ENCODE data around the gene EMX1.

The EMX1 gene

GRCh38 chr2:72926368-72926767 lies 9.0 kb downstream of the EMX1 start:
- DNase-seq = no peak

DNA sequence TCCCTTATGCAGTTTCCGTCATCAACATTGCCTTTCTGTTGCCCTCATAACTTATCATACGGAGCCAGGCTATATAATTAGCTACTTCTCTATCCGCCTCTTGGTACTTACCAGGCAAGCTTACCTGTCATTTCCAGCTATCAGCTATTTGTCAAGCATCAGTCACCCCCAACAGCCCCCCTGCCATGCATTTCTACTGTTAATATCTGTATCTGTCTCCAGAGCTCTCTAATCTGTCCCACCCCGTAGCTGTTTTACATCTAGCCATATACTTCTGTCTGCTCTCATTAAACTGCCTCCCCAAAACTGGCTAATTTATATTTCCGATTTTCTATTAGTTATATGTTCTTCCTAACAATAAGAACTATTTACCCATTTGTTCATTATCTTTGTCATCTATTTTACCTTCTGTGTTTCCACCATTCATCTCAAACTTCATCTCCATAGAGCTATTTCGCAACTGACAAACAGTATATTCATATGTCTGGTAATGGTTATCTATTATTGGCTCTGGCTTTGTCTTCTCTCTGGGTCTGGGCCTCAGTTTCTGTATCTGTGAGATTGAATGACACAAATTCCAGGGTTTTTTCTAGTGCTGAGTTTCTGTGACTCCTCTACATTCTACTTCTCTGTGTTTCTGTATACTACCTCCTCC lies 9.6 kb downstream of the EMX1 start:
- DNase-seq = no peak

GRCh38 chr2:72927619-72928550 lies 10.6 kb downstream of the EMX1 start:
- no peak for DNase-seq

DNA sequence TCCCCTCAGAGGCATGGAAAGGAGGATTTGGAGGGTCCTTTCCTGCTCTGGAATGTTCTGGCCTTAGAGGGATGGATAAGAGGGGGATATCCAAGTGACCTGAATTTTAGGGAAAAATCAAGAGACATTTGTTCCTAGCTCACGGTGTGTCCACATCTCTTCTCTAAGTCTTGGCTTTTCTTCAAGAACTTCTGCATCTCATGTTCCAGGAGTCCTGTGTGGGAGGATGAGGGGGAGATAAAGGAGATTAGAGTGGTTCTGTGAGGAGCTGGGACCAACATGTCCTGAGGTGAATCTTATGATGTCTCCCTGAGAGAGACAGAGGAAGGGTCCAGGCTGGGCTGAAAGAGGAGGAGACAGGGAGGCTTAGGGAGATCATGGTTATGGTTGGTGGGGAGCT lies 11.7 kb downstream of the EMX1 start:
- no peak for DNase-seq

GRCh38 chr2:72931280-72931910 lies 14.1 kb downstream of the EMX1 start:
- DNase-seq = no peak

- no peak for DNase-seq
Observed at GRCh38 chr2:72932045-72932740, 14.9 kb downstream of the EMX1 start.

DNA sequence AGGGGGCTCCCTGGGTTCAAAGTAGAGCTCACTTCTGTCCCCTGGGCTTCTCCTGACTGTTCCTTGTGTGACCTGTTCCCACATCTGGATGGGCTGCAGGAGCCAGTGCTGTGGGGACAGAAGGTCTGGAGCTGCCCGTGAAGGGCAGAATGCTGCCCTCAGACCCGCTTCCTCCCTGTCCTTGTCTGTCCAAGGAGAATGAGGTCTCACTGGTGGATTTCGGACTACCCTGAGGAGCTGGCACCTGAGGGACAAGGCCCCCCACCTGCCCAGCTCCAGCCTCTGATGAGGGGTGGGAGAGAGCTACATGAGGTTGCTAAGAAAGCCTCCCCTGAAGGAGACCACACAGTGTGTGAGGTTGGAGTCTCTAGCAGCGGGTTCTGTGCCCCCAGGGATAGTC lies 15.5 kb downstream of the EMX1 start:
- no peak for DNase-seq

DNA sequence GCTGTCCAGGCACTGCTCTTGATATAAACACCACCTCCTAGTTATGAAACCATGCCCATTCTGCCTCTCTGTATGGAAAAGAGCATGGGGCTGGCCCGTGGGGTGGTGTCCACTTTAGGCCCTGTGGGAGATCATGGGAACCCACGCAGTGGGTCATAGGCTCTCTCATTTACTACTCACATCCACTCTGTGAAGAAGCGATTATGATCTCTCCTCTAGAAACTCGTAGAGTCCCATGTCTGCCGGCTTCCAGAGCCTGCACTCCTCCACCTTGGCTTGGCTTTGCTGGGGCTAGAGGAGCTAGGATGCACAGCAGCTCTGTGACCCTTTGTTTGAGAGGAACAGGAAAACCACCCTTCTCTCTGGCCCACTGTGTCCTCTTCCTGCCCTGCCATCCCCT lies 15.9 kb downstream of the EMX1 start:
- DNase-seq = no peak

GRCh38 chr2:72933646-72934151 lies 16.4 kb downstream of the EMX1 start:
- no peak for DNase-seq

GRCh38 chr2:72934683-72935610 lies 17.6 kb downstream of the EMX1 start:
- no peak for DNase-seq

GRCh38 chr2:72935611-72935957 lies 18.3 kb downstream of the EMX1 start:
- DNase-seq = no peak

DNA sequence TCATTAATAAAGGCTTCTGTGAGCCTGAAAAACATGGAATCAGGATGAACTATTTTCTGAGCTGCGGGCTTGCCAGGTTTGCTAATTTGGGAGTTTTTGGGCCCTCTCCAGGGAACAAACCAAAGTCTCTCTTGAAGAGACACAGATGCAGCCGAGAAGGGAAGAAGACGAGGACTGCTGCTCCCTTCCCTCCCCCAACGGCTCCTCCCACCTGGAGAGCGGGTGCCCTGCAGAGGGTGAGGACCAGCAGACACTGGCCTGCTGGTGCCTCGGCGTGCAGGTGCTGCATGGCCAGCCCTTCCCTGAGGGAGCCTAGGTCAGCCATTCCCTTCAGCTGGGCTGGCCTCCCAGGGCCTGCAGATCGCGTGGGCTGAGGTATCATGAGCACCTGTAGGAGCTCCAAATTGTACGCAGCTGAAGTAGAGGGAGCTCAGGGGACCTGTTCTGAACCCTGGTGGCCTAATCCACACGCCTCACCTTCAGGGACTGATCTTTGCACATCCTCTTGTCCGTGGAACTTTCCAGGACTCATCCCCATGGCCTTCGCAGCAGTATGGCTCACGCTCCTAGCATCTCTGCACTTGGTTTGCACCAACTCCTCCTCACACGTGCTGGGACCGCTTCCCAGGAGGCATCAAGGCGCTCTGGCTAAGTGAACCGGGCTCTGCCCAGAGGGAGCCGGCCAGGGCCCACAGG lies 19.5 kb downstream of the EMX1 start:
- DNase-seq = no peak

GRCh38 chr2:72937356-72937669 lies 20.0 kb downstream of the EMX1 start:
- no peak for DNase-seq

GRCh38 chr2:72938455-72938854 lies 21.1 kb downstream of the EMX1 start:
- DNase-seq = no peak

DNA sequence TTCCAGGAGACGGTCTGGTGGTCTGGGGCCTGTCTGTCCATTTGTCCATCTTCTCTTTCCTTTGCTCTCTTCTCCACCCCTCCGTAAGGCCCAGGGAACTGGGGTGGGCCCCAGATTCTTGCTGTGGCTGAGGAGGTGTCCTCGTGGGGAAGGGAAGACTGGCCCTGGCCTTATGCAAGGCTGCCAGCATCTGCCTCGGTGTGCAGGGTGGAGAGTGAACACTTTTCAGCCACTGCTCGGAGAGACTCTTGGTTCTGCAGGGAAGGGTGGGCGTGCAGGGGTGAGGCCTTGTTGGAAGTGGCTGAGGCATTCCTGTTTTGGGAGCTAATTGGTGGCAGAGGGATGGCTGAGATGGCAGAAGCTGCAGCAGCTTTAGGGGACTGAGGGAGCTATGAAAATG lies 23.0 kb downstream of the EMX1 start:
- no peak for DNase-seq

- DNase-seq = no peak
Observed at GRCh38 chr2:72940786-72941185, 23.5 kb downstream of the EMX1 start.

DNA sequence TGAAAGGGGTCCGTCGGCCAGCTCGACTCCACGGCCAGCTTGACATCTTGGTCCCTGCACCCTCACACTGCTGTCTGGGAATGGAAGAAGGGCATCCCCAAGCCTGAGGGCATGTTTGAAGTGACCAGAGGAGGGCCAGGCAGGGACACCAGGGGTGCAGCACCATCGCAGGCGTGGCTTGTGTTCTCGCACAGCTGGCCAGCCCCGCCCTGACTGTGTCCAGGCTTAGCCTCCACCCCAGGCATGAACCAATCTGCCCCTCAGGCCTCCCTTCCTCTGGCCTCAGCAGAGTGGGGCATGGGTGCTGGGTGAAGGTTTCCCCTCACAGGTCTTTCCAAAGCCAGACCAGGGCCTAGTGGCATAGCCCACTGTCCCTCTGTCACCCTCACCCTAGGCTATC lies 25.0 kb downstream of the EMX1 start:
- no peak for DNase-seq

GRCh38 chr2:72942881-72943418 lies 25.6 kb downstream of the EMX1 start:
- no peak for DNase-seq

- no peak for DNase-seq
Observed at GRCh38 chr2:72943540-72944395, 26.4 kb downstream of the EMX1 start.

- no peak for DNase-seq
Observed at GRCh38 chr2:72944804-72945449, 27.6 kb downstream of the EMX1 start.
